Fibroblast of pulmonary artery (primary cell): ENCODE data around the gene SV2C.

Experiments
- DNase-seq: peaks from one replicate; pipeline ENCODE4 v3.0.0-alpha.2; 2010; ENCODE audit warnings: low read depth
- H3K4me3 ChIP-seq: replicated peaks from 2 replicates; pipeline ENCODE4 v1.5.1; 2011; ENCODE audit warnings: low read depth, mild to moderate bottlenecking, control low read depth, low read length, moderate library complexity
- CTCF ChIP-seq: IDR thresholded peaks from 2 replicates; pipeline ENCODE4 v1.5.1; 2011; ENCODE audit warnings: mild to moderate bottlenecking, control low read depth, low read length, inconsistent platforms; ENCODE audit errors: missing control alignments

Gene SV2C

DNA sequence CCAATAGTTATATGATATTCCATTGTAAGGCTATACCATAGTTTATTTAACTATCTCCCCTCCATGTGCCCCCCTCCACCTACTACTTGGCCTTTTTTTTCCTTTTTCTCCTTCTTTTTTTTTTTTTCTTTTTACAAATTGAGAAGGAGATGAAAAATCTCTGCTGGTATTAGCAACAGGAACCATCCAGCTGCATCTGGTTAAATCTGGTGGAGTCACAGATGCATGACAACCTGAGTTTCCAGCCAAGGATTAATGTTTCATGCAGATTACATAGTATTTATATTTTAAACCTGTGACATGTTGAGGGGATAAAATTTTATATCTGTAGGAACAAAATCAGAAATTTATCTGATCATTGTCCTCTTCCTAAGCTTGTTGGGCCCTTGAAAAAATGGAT, 191.4 kb downstream of the SV2C start:
- H3K4me3 ChIP-seq = no peak overlapping the region
- TF ChIP-seq CTCF = no peak
- no peak for DNase-seq

DNA sequence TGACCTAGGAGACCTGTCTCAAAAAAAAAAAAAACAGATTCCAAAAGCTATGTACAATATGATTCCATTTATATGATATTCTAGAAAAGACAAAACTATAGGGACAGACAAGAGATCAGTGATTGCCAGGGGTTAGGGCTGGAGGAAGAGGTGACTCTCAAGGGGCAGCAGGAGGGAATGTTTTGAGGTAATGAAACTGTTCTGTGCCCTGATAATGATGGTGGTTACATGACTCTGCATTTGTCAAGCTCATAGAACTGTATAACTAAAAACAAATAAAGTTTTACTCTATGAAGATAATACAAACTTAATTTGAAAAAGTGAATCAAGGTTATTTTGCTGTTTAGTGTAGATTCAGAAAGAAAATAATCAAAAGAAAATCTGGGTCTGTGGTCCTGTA, 194.6 kb downstream of the SV2C start:
- H3K4me3 ChIP-seq = no peak overlapping the region
- TF ChIP-seq CTCF = no peak
- no peak for DNase-seq

- H3K4me3 ChIP-seq = no peak overlapping the region
- no peak for DNase-seq
- no peak for TF ChIP-seq CTCF
These were observed 195.1 kb downstream of the SV2C start for GRCh38 chr5:76278261-76278789.

DNA sequence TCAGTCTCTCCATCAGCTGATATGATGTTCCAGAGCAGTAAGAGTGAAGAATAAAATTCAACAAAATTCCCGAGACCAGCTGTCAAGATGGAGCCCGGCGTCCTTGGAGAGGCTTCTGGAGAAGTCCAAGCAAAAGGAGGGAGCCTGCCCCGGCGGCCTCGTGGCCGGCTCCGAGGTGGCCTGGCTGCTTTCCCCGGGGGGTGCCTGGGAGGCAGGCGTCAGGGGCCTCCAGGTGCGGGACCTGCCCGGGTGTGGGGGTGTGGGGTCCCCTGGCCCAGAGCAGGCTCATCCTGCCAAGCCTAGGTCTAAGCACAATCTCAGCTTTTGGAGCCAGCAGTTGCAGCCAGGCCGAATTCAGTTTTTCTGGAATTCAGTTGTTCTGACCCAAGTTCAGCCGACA, 197.3 kb downstream of the SV2C start:
- TF ChIP-seq CTCF = no peak

GRCh38 chr5:76283670-76284069, 200.5 kb downstream of the SV2C start:
- TF ChIP-seq CTCF = no peak
- H3K4me3 ChIP-seq = no peak overlapping the region
- no peak for DNase-seq

More for the DNA sequence above, 197.3 kb downstream of the SV2C start:
- DNase-seq = no peak
- H3K4me3 ChIP-seq = no peak overlapping the region

DNA sequence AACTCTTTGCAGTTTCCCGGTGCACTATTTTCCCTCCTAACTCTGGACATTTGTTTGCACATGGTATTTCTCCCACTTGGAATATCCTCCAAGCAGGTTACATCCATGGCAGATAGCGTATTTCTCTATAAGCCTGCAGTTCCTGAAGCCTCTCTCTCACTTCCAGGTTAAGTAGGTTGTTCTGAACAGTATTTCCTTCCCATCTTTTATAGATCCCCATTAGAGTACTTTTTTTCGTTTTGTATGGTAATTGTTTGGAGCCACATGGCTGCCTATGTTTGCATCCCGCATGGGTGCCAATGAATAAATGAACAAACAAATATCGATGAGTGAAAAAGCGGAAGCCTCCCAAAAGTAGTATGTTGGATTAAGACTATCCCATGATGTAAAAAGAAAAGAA, 206.5 kb downstream of the SV2C start:
- no peak overlapping the region for H3K4me3 ChIP-seq
- no peak for DNase-seq
- TF ChIP-seq CTCF = no peak

DNA sequence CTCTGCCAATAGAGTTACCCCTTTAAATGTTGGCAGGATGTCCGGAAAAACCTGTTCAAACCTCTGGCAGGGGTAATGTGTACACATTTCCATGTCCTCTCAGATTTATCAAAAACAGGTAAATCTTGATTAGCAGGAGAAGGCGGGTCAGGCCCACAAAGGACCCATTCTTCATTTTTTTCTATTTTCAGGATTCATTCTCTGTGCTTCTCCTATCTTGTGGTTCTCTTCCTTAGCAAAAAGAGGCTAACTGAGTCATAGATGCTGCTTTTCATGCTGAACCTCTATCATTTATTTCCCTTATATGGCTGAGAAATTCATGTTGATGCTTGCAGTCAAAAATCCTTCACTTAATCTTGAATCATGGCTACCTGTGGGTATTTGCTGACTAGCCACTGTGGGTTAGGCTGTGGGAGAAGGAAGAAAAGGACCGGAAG, 207.2 kb downstream of the SV2C start:
- no peak overlapping the region for H3K4me3 ChIP-seq
- no peak for TF ChIP-seq CTCF
- DNase-seq = no peak
